GM12878 (cell line): Measurements from ENCODE around the gene OR7A17. TPM values are rescaled to one million over a fixed set of nuclear protein-coding genes. Genes with fewer than 3 reads are reported as not detected.

Experiments
- ATAC-seq: fragments of 200-7000 bp; cut with Tn5 transposase; 3 replicates; pipeline ENCODE4 v1.9.1; 2020; ENCODE audit warnings: mild to moderate bottlenecking, moderate library complexity
- BruUV-seq: library from RNA; stranded (reverse); fragments of 400-500 nt; replicated peaks from 2 replicates; lab custom pipeline; 2021; lab: Mats Ljungman, UMichigan
- CTCF ChIA-PET: fragments of 300-600 bp; sonication (Branson Sonifier 250); formaldehyde crosslinking; extraction: SDS; loops from one replicate; lab custom pipeline; 2021; ENCODE audit warnings: inconsistent platforms; lab: Yijun Ruan, JAX
- POLR2A ChIA-PET: fragments of 350-600 bp; formaldehyde crosslinking; extraction: SDS; loops from one replicate; lab custom pipeline; 2021; ENCODE audit warnings: inconsistent platforms; lab: Charles Lee
- RAD21 ChIA-PET: fragments of 300-600 bp; sonication (Branson Sonifier 250); formaldehyde crosslinking; loops from one replicate; lab custom pipeline; 2023; ENCODE audit warnings: antibody characterized with exemption; ENCODE audit not compliant: unreplicated experiment; lab: Charles Lee
- SMC1A ChIA-PET: fragments of 300-600 bp; sonication (Branson Sonifier 250); formaldehyde crosslinking; loops from one replicate; lab custom pipeline; 2023; ENCODE audit not compliant: unreplicated experiment, uncharacterized antibody; lab: Charles Lee
- DNase-seq: peaks from one replicate; pipeline ENCODE4 v3.0.0-alpha.2; 2011; ENCODE audit warnings: low read depth, low spot score
- FAIRE-seq: peaks from 3 replicates; lab custom pipeline; 2011; peaks lifted over from hg19 to GRCh38; lab: Jason Lieb, UNC
- H2AFZ ChIP-seq: 2 replicates; pipeline ENCODE4 v1.6.0; 2011; ENCODE audit warnings: low read depth, low read length, control low read depth; ENCODE audit not compliant: control insufficient read depth
- H3K27ac ChIP-seq: 2 replicates; pipeline ENCODE4 v1.5.1; 2011; ENCODE audit warnings: control low read depth; ENCODE audit not compliant: control insufficient read depth, insufficient read depth
- H3K27me3 ChIP-seq, 2 experiments: replicated peaks in 1 of 2; 2 replicates each; pipeline versions ENCODE4 v1.6.0 to v1.6.1; 2011; ENCODE audit warnings: low read length in 1 of 2; ENCODE audit not compliant: control insufficient read depth in 2 of 2, insufficient read depth in 2 of 2
- H3K36me3 ChIP-seq, 2 experiments: 2 replicates each; pipeline ENCODE4 v1.5.1; 2011; ENCODE audit warnings: low read length in 1 of 2; ENCODE audit not compliant: control insufficient read depth in 2 of 2, insufficient read depth in 2 of 2
- H3K4me1 ChIP-seq: 2 replicates; pipeline ENCODE4 v1.6.1; 2011; ENCODE audit warnings: mild to moderate bottlenecking, low read length, moderate library complexity, mixed read lengths; ENCODE audit not compliant: control insufficient read depth, insufficient read depth
- H3K4me2 ChIP-seq: 2 replicates; pipeline ENCODE4 v1.6.0; 2011; ENCODE audit warnings: control low read depth; ENCODE audit not compliant: control insufficient read depth, insufficient read depth
- H3K4me3 ChIP-seq: fragments of 200-600 bp; sonication (generic); 2 replicates; pipeline ENCODE4 v1.5.1; 2016
- H3K79me2 ChIP-seq: 2 replicates; pipeline ENCODE4 v1.6.0; 2011; ENCODE audit warnings: low read length; ENCODE audit not compliant: control insufficient read depth, insufficient read depth
- H3K9ac ChIP-seq: 2 replicates; pipeline ENCODE4 v1.8.0; 2011; ENCODE audit warnings: low read length, control low read depth, mixed read lengths; ENCODE audit not compliant: control insufficient read depth, insufficient read depth
- H3K9me3 ChIP-seq: replicated peaks from 3 replicates; pipeline ENCODE4 v1.5.1; 2011; ENCODE audit warnings: mild to moderate bottlenecking, low read length; ENCODE audit not compliant: control insufficient read depth, insufficient read depth
- H4K20me1 ChIP-seq: 2 replicates; pipeline ENCODE4 v1.6.0; 2011; ENCODE audit not compliant: control insufficient read depth, insufficient read depth
- NRF1 ChIP-seq: conservative IDR thresholded peaks from 2 replicates; pipeline ENCODE4 v1.6.1; 2011; ENCODE audit warnings: mild to moderate bottlenecking, low read depth, low read length, improper control_type of control experiment
- SMARCA5 ChIP-seq: fragments of 450-650 bp; IDR thresholded peaks from 2 replicates; pipeline ENCODE4 v1.6.1; 2017; ENCODE audit warnings: mild to moderate bottlenecking
- WGBS: methylation state at CpG from one replicate; pipeline ENCODE4 v1.1.6; 2016; ENCODE audit warnings: low lambda C conversion rate; ENCODE audit not compliant: insufficient replicate concordance, insufficient coverage; ENCODE audit errors: missing lambda C conversion rate; 5-methylcytosine and 5-hydroxymethylcytosine counted together
- in situ Hi-C: fragments of 300-500 bp; cut with MboI; formaldehyde crosslinking; loops from 9 replicates; pipeline ENCODE4 v1.14.3; 2018; ENCODE audit warnings: mixed read lengths
- intact Hi-C: fragments of 100-400 bp; cut with micrococcal nuclease; formaldehyde crosslinking; loops from one replicate; pipeline ENCODE4 v1.14.2; 2022; ENCODE audit not compliant: unreplicated experiment
- polyA plus RNA-seq, 11 experiments: library from polyadenylated mRNA; depleted of rRNA in 4 of 11; unstranded in 6 of 11; stranded (reverse) in 5 of 11; fragments of >200 nt; fragmentation: Nextera tagmentation in 4 of 11; fragmentation: Illumina TruSeq in 1 of 11; extraction: Ambion mirVana in 4 of 11; extraction: Trizol in 1 of 11; gene quantifications; 1 replicate in 1 of 11; 2 replicates in 10 of 11; pipeline versions ENCODE4 v1.2.1 to v1.2.3, GENCODE V29; 2011 to 2016; ENCODE audit warnings: inconsistent platforms in 2 of 11, missing spikeins in 2 of 11, low read depth in 1 of 11
- total RNA-seq, 4 experiments: library from RNA; depleted of rRNA in 3 of 4; stranded (reverse); fragments of >200 nt in 3 of 4; fragmentation: Illumina TruSeq in 1 of 4; extraction: Trizol in 1 of 4; gene quantifications; 2 replicates each; pipeline versions ENCODE4 v1.2.1 to v1.2.3, GENCODE V29; 2013 to 2021
- TF ChIP-seq, protein P1 (sequence below): fragments of 450-650 bp; IDR thresholded peaks from 2 replicates; pipeline ENCODE4 v1.6.1; 2016; ENCODE audit warnings: mild to moderate bottlenecking
- TF ChIP-seq, protein P2 (sequence below): IDR thresholded peaks from 2 replicates; pipeline ENCODE4 v1.6.1; 2011; ENCODE audit warnings: low read depth, low read length, improper control_type of control experiment, borderline replicate concordance
- TF ChIP-seq, protein P3 (sequence below): fragments of 150-350 bp; IDR thresholded peaks from 2 replicates; pipeline ENCODE4 v1.6.1; 2014; ENCODE audit warnings: mild to moderate bottlenecking, low read depth, low read length

OR7A17 gene
- total and polyA plus RNA-seq, 10 of the 15 experiments (the other 5 are each of a cell fraction or from before 2014, with no cell fraction given): not detected

DNA sequence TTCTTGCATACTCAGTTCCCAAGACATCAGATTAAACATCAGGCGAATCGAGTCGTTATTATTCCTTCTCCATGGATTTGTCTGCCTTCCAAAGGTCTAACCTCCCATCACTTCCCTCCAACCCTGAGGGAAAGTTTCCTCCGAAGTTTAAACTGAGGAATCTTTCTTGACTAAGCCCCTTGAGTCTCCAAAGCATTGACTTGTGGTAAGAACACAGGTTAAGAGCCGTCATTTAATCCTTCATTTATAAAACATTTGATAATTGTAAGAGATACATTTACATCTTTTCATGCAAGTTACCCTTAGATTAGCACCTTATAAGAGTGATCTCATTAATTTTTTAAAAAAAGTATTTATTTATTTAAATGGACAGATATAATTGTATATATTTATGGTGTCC lies 37.1 kb downstream of the OR7A17 start, which contains the start of gene OR7A10:
Gene OR7A10 (minus strand): TSS at position 101 of the 400 bp plus-strand sequence. CDS start 7,045 bp downstream, outside the sequence.
- SMC1A ChIA-PET: no interaction called here
- in situ Hi-C loops: no loop called here
- Histone ChIP-seq H3K27me3 (no peaks in the 10 kb centered on the region), H3K36me3 (no peaks in the 10 kb centered on the region), H3K79me2 (no peaks in the 10 kb centered on the region), H3K4me1 (no peaks in the 10 kb centered on the region), H2AFZ (no peak within 1 kb of the TSS), H3K4me3 (no peak within 1 kb of the TSS), H3K27ac (no peak within 1 kb of the TSS), H3K4me2 (no peak within 1 kb of the TSS), H3K9ac (no peak within 1 kb of the TSS), H4K20me1 (no peaks in the 10 kb centered on the region), H3K9me3 (no peaks in the 10 kb centered on the region)
- DNase-seq (no peak), ATAC-seq (no peak), FAIRE-seq (no peak)
- RAD21 ChIA-PET: no interaction called here
- 23% methylated on average over 5 of the region's 5 CpGs for WGBS
- TF ChIP-seq NRF1 (no peak), SMARCA5 (no peak)
- TF ChIP-seq, protein P1, sequence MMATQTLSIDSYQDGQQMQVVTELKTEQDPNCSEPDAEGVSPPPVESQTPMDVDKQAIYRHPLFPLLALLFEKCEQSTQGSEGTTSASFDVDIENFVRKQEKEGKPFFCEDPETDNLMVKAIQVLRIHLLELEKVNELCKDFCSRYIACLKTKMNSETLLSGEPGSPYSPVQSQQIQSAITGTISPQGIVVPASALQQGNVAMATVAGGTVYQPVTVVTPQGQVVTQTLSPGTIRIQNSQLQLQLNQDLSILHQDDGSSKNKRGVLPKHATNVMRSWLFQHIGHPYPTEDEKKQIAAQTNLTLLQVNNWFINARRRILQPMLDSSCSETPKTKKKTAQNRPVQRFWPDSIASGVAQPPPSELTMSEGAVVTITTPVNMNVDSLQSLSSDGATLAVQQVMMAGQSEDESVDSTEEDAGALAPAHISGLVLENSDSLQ: no peak
- TF ChIP-seq, protein P2, sequence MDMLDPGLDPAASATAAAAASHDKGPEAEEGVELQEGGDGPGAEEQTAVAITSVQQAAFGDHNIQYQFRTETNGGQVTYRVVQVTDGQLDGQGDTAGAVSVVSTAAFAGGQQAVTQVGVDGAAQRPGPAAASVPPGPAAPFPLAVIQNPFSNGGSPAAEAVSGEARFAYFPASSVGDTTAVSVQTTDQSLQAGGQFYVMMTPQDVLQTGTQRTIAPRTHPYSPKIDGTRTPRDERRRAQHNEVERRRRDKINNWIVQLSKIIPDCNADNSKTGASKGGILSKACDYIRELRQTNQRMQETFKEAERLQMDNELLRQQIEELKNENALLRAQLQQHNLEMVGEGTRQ: no peak
- TF ChIP-seq, protein P3, sequence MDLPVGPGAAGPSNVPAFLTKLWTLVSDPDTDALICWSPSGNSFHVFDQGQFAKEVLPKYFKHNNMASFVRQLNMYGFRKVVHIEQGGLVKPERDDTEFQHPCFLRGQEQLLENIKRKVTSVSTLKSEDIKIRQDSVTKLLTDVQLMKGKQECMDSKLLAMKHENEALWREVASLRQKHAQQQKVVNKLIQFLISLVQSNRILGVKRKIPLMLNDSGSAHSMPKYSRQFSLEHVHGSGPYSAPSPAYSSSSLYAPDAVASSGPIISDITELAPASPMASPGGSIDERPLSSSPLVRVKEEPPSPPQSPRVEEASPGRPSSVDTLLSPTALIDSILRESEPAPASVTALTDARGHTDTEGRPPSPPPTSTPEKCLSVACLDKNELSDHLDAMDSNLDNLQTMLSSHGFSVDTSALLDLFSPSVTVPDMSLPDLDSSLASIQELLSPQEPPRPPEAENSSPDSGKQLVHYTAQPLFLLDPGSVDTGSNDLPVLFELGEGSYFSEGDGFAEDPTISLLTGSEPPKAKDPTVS: no peak
- BruUV-seq: no TSS peak
- POLR2A ChIA-PET: no interaction called here
- CTCF ChIA-PET: no interaction called here
- intact Hi-C loops: no loop called here
